Measurements from ENCODE around the gene FCHSD2.

FCHSD2 gene

GRCh38 chr11:72872012-72872411 is 270.1 kb downstream of the FCHSD2 start:
- POLR2A ChIA-PET: interaction anchor here (0.6 kb wide), 1 partner anchor 31 kb away, joined by 10 read pairs; no protein-coding TSS in a partner anchor
- CTCF ChIA-PET: interaction anchor here (1.4 to 2.2 kb wide), 3 partner anchors 147 to 365 kb away, joined by 3 to 9 read pairs (median 4); no protein-coding TSS in a partner anchor
- TF ChIP-seq, protein P1, sequence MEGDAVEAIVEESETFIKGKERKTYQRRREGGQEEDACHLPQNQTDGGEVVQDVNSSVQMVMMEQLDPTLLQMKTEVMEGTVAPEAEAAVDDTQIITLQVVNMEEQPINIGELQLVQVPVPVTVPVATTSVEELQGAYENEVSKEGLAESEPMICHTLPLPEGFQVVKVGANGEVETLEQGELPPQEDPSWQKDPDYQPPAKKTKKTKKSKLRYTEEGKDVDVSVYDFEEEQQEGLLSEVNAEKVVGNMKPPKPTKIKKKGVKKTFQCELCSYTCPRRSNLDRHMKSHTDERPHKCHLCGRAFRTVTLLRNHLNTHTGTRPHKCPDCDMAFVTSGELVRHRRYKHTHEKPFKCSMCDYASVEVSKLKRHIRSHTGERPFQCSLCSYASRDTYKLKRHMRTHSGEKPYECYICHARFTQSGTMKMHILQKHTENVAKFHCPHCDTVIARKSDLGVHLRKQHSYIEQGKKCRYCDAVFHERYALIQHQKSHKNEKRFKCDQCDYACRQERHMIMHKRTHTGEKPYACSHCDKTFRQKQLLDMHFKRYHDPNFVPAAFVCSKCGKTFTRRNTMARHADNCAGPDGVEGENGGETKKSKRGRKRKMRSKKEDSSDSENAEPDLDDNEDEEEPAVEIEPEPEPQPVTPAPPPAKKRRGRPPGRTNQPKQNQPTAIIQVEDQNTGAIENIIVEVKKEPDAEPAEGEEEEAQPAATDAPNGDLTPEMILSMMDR (IDR thresholded peaks at IDR 0.05; ENCODE audit: control extremely low read depth, extremely low read depth, low read depth, missing control alignments): no peak

GRCh38 chr11:72871119-72871518 is 271.0 kb downstream of the FCHSD2 start:
- no peak for DNase-seq (ENCODE audit: extremely low spot score)
- ChIA-PET POLR2A (no interaction called here), CTCF (interaction anchor here (0.9 to 2.2 kb wide), 7 partner anchors 8 to 366 kb away, joined by 3 to 9 read pairs (median 3); no protein-coding TSS in a partner anchor)
- TF ChIP-seq, protein P1 (IDR thresholded peaks at IDR 0.05; ENCODE audit: control extremely low read depth, extremely low read depth, low read depth, missing control alignments): no peak

More at GRCh38 chr11:72872012-72872411, 270.1 kb downstream of the FCHSD2 start:
- DNase-seq (ENCODE audit: extremely low spot score): no peak

DNA sequence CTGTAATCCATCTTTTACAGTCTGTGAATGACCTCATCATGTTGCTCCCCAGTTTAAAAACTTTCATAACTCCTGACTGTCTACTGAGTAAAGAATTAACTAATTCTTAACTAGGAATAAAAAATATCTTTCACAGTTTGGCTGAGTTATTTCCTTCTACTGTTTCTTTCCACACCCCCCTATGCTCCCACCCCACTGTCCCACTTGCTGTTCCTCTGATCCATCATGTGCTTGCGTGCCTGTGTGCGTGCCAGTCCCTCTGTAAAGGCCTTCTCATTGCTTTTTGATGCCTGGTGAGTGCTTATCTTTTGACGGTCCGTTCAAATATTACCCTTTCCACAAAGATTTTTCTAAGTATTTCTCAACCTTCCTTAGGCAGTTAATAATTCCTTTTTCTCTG is 272.3 kb downstream of the FCHSD2 start:
- POLR2A ChIA-PET: no interaction called here
- CTCF ChIA-PET: interaction anchor here (2.0 to 2.2 kb wide), 2 partner anchors 10 to 368 kb away, joined by 4 to 8 read pairs; no protein-coding TSS in a partner anchor
- TF ChIP-seq, protein P1 (IDR thresholded peaks at IDR 0.05; ENCODE audit: control extremely low read depth, extremely low read depth, low read depth, missing control alignments): no peak
- no peak for DNase-seq (ENCODE audit: extremely low spot score)

- ChIA-PET CTCF (no interaction called here), POLR2A (no interaction called here)
- TF ChIP-seq, protein P1 (IDR thresholded peaks at IDR 0.05; ENCODE audit: control extremely low read depth, extremely low read depth, low read depth, missing control alignments): no peak
- DNase-seq (ENCODE audit: extremely low spot score): no peak
Observed at GRCh38 chr11:72867970-72868369, 274.1 kb downstream of the FCHSD2 start.

DNA sequence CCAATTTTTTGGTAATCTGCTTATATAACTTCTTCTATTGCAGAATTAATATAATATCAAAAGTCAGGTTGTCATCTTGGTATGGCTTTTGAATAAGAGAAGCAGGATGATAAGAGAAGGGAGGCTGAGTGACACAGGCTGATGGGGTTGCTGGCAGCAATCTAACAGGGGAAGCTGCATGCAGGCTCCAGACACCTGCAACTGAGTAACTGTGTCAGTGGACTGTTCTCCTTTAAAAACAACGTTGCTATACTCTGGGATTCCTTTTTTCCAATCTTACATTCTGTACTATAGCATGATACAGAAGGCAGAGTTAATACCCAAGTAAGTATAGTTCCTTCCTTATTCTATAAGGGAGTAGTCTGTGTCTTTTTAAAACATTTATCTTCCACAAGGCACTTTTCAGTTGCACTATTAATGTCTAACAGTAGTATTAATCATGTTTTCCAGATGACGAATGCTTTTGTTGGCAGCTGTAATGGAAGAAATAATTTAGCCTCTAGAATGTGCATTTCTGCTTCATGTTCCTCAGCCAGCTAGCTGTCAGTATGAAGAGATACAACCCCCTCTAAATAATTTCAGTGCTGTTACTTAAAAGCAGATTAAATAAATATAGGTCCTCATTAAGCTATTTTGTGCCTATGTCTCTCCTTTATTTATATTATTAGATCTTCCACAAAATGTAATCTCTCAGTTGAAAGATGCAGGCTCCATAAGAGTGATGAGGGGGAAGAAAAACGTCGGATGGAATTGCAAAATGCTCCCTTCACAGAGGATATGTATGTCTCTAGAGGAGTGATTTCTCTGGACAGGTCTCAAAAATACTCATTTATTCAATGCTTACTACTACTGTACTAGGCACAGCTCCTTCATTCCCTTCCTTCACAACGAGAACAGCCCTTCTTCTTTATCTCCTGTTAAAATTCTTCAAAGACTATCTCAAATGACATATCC is 277.1 kb downstream of the FCHSD2 start:
- POLR2A ChIA-PET: no interaction called here

GRCh38 chr11:72863916-72864315 is 278.2 kb downstream of the FCHSD2 start:
- no peak for DNase-seq (ENCODE audit: extremely low spot score)
- TF ChIP-seq, protein P1 (IDR thresholded peaks at IDR 0.05; ENCODE audit: control extremely low read depth, extremely low read depth, low read depth, missing control alignments): no peak
- POLR2A ChIA-PET: no interaction called here
- CTCF ChIA-PET: interaction anchor here (1.1 kb wide), 1 partner anchor 17 kb away, joined by 3 read pairs; no protein-coding TSS in a partner anchor

More for the DNA sequence above, 277.1 kb downstream of the FCHSD2 start:
- CTCF ChIA-PET: interaction anchor here (0.7 to 1.7 kb wide), 5 partner anchors 11 to 116 kb away, joined by 3 to 4 read pairs (median 3); no protein-coding TSS in a partner anchor
- TF ChIP-seq, protein P1 (IDR thresholded peaks at IDR 0.05; ENCODE audit: control extremely low read depth, extremely low read depth, low read depth, missing control alignments): no peak
- DNase-seq (ENCODE audit: extremely low spot score): no peak

Measured in GM10248 (cell line).